T follicular helper cell (primary cell): ENCODE measurements around the gene ZNF213.
A peak's percentile ranks its signal among the peaks of the same experiment; 100 is the strongest.
"Not testable (repeated sequence)": the region's sequence is repeated elsewhere in the genome, so short reads cannot be mapped to it uniquely, and the experiment has no call there.

ENCODE experiments used
- DNase-seq: peaks from one replicate; pipeline ENCODE4 v3.0.0-alpha.2; 2020; ENCODE audit warnings: low read depth

Gene ZNF213

DNA sequence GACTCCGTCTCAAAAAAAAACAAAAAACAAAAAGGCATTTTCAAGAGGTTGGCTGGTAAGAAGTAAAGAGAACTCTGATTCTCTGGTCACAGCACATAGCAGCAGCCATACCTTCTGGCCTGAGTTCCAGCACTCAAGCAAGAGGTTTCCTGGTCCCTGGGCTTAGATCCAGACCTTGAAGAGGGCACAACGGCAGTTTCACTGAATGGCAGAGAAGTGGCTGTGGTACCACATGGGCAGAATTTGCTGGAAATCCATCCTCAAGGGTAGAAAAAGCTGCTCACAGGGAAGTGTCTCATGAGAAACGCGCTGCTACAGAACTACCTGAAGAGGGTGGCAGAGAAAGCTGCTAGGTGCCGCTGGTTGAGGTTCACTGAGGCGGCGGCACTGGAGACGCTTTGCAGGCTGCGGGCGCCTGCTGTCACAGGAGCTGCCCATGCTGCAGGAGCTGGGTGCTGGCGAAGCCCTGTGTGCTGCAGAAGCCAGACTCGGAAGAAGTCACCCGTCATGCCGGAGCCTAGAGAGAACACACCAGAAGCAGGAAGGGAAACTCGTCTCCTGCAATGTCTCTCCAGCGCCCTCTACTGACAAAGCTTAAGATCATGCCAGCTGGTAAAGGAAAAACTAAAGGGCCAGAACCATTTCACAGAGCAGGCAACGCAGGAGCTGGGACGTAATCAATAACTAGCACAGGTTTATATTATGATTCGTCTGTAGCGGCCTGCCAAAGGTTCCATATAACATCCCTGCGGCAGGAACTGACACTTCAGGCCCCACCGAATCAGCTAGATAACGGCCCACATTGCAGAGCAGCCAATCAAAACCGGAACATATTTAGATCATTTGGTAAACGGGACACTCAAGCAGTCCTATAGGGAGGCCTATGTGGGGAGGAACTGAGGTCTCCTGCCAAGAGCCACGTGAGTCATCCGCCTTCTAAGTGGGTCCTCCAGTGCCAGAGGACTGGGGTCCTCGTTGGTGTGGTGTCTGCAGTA is 5.4 kb upstream of the ZNF213 start:
- peak; percentile 72 for DNase-seq

DNA sequence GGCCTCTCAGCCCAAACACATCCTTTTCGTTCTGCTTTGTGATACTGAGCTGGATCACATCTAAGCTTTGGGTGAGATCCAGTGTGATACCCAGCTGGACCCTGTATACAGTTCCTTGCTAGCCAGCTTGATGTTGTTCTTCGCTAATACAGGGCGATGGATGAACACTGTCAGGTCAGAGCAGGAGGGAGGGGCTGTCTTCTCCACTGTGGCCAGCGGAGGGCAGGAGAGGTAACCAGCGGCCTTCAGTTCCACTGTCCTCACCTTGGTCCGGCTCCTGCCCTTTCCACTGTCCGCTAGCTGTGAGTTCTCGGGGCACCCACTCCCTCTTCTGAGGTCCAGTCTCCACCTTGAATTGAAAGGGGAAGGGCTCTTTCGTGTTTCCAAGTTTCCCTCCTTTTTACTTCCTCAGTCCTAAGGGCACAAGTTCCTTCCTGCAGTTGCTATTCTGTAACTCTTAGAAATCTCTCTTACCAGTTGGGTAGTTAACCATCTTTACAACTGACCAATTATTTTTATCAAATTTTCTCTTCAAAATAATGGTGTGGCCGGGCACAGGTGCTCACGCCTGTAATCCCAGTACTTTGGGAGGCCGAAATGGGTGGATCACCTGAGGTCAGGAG is 3.0 kb upstream of the ZNF213 start:
- no peak for DNase-seq

GRCh38 chr16:3133844-3134243 is 985 bp upstream of the ZNF213 start:
- no peak for DNase-seq

DNA sequence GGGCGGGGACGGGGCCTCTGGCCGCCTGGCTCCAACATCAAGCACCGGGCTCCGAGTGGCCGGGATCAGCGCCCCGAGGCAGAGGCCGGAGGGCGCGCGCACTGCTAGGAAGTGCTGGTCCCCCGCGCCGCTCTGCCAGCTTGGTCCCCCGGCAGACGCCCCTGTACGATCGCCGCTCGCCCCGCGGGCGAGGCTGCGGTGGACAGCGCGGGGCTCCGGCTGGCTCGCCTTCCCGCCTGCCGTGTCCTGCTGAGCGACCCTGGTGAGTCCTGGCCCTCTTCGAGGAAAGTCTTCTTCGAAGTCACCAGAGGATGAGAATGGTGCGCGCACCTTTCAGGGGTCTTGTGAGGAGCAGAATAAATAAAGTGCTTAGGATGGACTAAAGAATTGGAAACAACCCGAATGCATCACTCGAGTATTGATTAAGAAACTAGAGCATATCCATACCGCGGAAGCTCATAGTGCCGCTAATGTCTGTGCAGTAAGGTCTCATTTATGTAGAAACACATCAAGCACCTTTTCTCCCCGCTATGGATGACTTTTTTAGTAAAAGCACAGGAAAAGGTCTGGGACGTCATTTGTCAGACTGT is 392 bp downstream of the ZNF213 start:
- DNase-seq = no peak

- no peak for DNase-seq
Observed at GRCh38 chr16:3137267-3137666, 2.4 kb downstream of the ZNF213 start.

DNA sequence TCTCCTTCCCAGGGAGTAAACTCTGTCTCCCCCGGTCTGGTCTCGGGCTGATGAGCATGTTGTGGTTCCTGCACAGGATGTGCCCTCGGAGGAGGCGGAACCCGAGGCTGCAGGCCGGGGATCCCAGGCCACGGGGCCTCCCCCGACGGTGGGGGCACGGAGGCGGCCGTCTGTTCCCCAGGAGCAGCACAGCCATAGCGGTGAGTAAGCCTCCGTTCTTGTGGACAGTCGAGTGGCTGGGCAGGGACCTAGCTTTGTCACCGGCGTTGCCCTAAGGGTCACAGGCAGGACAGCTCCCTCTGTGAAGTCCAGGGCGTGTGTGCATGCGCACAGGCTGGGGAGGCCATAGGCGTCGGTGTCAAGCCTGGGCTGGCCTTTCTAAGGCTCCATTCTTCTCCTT is 3.5 kb downstream of the ZNF213 start:
- no peak for DNase-seq

GRCh38 chr16:3138823-3139426 is 4.1 kb downstream of the ZNF213 start:
- no peak for DNase-seq

DNA sequence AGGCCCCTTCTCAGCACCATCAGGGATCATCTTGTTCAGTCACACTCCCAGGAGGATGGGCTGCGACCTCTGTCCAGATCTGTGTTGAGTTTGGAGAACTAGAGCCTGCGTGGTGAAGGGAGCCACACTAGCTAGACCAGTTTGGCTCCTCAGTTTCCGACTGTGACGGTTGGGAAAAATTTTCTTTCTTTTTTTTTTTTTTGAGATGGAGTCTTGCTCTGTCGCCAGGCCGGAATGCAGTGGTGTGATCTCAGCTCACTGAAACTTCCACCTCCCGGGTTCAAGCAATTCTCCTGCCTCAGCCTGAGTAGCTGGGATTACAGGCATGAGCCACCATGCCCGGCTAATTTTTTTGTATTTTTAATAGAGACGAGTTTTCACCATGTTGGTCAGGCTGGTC is 4.7 kb downstream of the ZNF213 start:
- DNase-seq = not testable (repeated sequence)

- DNase-seq = no peak
Observed at GRCh38 chr16:3140603-3141427, 6.0 kb downstream of the ZNF213 start.

DNA sequence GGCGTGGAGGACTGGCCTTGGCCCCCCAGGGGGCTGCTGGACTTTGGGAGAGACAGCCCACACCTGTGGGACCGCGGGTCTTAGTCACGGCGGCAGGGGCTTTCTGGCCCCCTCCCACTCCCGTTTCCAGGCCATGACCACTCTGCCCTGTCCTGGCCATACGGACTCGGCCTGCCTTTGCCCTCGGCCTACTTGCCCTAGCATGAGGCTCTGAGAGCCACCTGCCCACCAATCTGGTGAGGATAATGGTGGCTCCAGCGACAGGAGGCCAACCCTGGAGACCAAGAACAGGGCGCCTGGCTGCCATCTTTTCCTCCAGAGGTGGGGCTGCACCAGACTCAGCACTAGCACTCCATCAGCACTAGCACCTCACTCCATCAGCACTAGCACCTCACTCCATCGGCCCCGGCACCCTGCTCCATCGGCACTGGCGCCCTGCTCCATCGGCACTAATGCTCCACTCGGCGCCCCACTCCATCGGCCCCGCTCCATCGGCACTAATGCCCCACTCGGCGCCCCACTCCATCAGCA is 7.0 kb downstream of the ZNF213 start:
- DNase-seq = no peak

- DNase-seq = no peak
Observed at GRCh38 chr16:3142327-3142726, 7.5 kb downstream of the ZNF213 start.

DNA sequence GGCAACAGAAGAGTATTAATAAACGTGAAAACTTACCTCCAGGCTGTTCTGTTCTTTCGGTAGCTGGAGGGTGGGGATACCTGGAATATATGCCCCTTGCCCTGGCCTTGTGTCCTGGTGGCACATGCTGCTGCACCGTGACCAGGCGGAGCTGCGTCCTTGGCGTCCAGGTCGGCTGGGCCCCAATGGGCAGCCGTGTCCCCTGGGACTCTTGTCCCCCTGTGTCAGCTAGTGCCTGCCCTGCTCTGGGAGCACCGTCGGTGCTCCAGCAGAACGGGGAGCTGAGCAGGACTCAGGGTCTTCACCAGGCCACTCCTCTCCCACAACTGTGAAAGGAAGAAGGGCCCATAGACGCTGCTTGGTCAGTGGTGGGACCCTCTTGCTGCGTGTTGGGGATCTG is 7.9 kb downstream of the ZNF213 start:
- DNase-seq = no peak

DNA sequence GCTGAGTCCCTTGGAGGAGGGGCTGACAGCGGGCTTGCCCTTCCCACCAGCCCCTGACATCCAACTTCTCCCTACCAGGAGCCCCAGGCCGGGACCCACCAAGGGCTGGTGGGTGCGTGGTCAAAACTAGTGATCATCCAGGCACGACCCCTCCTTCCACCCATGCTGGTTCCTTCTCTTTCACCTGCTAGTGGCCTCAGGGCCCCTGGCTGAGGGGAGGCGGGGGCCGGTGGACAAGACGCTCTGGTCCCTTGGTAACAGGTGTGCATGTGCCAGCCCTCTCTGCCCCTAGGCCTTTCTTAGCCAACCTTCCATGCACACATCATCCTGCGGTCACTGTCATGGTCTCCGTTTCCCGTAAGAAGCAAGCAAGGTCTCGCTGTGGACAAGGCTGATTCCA is 8.4 kb downstream of the ZNF213 start:
- no peak for DNase-seq

DNA sequence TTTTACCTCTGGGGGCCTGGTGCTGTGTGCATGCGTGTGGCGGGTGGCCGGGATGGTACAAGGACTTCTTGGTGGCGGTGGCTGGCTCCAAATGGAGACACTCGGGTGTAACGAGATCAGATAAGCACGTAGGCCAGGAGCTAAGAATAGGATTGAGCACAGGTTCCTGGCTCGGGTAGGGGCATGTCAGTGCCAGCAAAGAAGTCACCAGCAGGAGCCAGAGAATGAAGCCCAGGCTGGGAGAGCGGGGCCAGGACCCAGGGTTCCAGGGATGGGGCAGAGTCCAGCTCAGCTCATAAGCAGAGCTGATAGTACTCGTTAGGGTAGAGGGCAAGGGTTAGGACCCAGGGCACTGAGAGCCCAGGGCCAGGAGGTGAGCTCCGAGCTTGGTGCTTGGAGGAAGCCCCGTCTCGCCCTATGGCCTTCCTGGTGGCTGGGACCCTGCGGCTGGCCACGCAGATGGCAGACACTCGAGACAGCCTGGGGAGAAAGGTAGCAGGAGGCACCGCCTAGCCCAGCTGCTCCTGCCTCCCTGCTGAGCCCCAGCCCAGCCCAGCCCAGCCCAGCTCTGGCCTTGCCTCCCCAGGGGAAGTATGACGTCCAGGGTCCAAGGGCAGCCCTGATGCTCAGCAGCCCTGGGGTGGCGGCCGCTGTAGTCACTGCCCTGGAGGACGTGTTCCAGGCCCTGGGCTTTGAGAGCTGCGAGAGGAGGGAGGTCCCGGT is 8.9 kb downstream of the ZNF213 start:
- no peak for DNase-seq

DNA sequence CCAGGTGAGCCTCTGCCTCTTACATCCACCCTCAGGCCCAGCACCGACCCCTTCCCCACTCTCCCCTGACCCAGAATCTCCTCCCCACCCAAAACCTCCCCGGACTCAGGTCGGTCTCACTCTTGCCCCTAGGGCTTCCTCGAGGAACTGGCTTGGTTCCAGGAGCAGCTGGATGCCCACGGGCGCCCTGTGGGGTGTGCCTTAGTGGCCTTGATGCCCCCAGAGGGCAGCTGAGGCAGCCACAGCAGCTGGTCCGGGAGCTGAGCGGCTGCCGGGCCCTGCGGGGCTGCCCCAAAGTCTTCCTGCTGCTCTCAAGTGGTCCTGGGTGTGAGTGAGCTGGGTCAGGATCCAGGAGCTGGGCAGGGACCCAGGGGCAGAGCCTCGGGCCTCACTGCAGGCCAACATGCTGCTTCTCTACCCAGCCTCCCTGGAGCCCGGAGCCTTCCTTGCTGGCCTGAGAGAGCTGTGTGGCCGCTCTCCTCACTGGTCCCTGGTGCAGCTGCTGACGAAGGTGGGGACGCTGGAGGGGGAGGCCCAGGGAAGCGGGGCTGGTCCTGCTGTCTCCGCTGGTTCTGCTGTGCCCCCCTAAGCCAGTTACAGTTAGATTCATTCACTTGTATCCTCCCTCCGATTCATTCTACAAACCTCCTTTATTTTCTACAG is 9.6 kb downstream of the ZNF213 start:
- DNase-seq = no peak

- no peak for DNase-seq
Observed at GRCh38 chr16:3145151-3145550, 10.3 kb downstream of the ZNF213 start.

- DNase-seq = no peak
Observed at GRCh38 chr16:3145660-3146059, 10.8 kb downstream of the ZNF213 start.

DNA sequence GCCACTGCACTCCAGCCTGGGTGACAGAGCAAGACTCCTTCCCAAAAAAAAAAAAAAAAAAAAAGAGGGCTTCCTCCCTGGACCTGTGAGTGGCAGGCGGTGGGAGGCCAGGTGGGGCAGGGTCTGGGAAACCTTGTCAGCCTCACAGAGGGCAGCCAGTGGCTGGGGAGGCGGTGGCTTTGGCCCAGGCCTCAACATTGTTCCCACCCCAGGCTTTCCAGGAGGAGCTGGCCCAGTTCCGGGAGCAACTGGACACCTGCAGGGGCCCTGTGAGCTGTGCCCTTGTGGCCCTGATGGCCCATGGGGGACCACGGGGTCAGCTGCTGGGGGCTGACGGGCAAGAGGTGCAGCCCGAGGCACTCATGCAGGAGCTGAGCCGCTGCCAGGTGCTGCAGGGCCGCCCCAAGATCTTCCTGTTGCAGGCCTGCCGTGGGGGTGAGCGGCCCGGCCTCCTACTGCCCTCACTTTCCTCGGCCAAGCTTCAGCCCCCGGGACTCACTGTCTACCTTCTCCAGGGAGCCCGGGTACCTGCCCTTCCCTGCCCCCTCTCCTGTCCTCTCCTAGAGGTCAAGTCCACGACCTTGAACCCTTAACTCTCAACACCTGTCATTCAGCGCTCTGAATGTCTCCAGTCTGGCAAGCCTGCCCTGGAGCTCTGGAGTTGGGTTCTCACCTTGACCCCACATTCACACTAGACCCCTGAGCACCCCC is 12.4 kb downstream of the ZNF213 start:
- no peak for DNase-seq

DNA sequence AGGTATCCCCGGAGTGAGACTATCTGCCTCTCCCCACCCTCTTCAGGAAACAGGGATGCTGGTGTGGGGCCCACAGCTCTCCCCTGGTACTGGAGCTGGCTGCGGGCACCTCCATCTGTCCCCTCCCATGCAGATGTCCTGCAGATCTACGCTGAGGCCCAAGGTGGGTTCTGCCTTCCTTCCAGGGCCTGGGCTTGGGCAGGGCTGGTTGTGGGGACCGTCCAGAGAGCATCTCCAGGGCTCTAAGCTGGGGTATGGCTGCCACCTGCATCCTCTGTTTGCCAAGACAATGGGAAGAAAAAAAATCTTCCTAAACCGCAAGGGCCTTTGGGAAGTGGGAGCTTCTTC is 12.9 kb downstream of the ZNF213 start:
- DNase-seq = no peak
